ENCODE measurements around the gene AUP1. TPM values are rescaled to one million over a fixed set of nuclear protein-coding genes. Genes with fewer than 3 reads are reported as not detected.
A peak's percentile ranks its signal among the peaks of the same experiment; 100 is the strongest.

Gene AUP1
- total RNA-seq, 3 donors from 2014 or later: 108 to 130 (median 128) TPM

- H3K27me3 ChIP-seq: no peaks in the 10 kb centered on the region
- H3K4me1 ChIP-seq: peaks cover 0 to 18% of the 10 kb centered on the region in 2 donors
- DNase-seq (ENCODE audit: low spot score in 2 of 2): no peak
- peak overlapping the region; percentile 90 to 92 for H3K27ac ChIP-seq
- no peaks in the 10 kb centered on the region for H3K36me3 ChIP-seq
- intact Hi-C loops (cut with DNase I; ENCODE audit: low total_unique reads): no loop called here
- H3K9me3 ChIP-seq: no peaks in the 10 kb centered on the region
- TF ChIP-seq POLR2AphosphoS5 (IDR thresholded peaks at IDR 0.05) (no peak), CTCF (IDR thresholded peaks at IDR 0.05) (no peak), POLR2A (IDR thresholded peaks at IDR 0.05) (no peak)
- peak overlapping the region; percentile 75 to 92 (median 77) for H3K4me3 ChIP-seq
These were observed 728 bp downstream of the AUP1 start for GRCh38 chr2:74528600-74529356.

GRCh38 chr2:74527741-74528140, 1.8 kb downstream of the AUP1 start:
- H3K27me3 ChIP-seq: no peaks in the 10 kb centered on the region
- DNase-seq (ENCODE audit: low spot score in 2 of 2): no peak
- TF ChIP-seq POLR2A (IDR thresholded peaks at IDR 0.05): no peak
- TF ChIP-seq CTCF (IDR thresholded peaks at IDR 0.05): no peak
- TF ChIP-seq POLR2AphosphoS5 (IDR thresholded peaks at IDR 0.05): no peak
- intact Hi-C loops (cut with DNase I; ENCODE audit: low total_unique reads): no loop called here
- no peak overlapping the region for H3K27ac ChIP-seq
- peaks cover 0 to 18% of the 10 kb centered on the region in 2 donors for H3K4me1 ChIP-seq
- H3K9me3 ChIP-seq: no peaks in the 10 kb centered on the region
- no peak overlapping the region for H3K4me3 ChIP-seq
- H3K36me3 ChIP-seq: no peaks in the 10 kb centered on the region

- no peaks in the 10 kb centered on the region for H3K9me3 ChIP-seq
- intact Hi-C loops (cut with DNase I; ENCODE audit: low total_unique reads): no loop called here
- TF ChIP-seq POLR2AphosphoS5 (IDR thresholded peaks at IDR 0.05) (no peak), POLR2A (IDR thresholded peaks at IDR 0.05) (no peak), CTCF (IDR thresholded peaks at IDR 0.05) (no peak)
- no peak overlapping the region for H3K4me3 ChIP-seq
- peaks cover 0 to 18% of the 10 kb centered on the region in 2 donors for H3K4me1 ChIP-seq
- no peaks in the 10 kb centered on the region for H3K27me3 ChIP-seq
- H3K36me3 ChIP-seq: no peaks in the 10 kb centered on the region
- H3K27ac ChIP-seq: no peak overlapping the region
- no peak for DNase-seq (ENCODE audit: low spot score in 2 of 2)
These were observed 2.8 kb downstream of the AUP1 start for GRCh38 chr2:74526649-74527230.

DNA sequence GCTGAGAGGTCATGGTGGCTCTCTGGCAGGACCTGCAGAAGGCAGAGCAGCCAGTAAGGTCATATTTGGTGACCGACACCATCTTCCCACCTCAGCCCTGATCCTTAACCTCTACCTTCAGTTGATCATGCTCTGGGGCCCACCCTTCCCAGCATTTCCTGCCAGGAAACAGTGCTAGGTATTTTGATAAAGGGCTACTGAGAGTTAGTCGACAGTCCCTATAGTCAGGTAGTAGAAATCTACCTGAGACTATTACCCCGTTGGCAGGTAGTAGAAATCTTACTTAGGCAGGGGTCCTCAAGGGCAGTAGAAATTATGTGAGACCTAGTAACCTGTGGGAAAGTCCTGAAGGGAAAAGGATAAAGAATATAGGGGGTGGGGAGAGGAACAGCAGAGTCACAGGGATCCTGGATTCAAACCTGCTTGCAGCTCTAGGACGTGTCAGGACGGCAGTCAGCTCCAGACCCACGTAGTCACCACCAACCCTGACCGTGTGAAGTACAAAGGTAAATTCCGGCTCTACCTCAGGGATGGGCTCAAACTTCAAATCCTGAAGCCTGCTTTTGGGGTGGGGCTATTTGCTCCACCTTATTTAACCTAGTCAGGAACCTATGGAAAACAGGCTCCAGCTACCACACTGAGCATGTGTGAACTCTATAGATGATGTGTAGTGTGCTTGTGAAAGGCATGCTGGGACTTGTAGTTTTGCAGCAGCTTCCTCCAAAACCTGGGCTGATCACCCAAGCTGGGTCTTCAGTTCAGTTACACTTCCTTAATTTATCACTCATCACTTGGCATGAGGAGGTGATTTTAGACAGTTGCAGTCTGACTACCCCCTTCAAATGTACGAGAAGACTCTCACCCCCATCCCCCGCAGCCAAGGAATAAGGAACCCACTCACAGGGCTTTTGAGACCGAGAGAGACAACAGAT, 3.5 kb downstream of the AUP1 start, which contains the start of gene DQX1:
Gene DQX1 (minus strand): TSS at position 515 of the 932 bp plus-strand sequence. CDS start 502 bp downstream, at position 13.
- Histone ChIP-seq H3K4me3 (no peak within 1 kb of the TSS), H3K27me3 (peaks cover 0 to 2% of the 10 kb centered on the region in 2 donors), H3K9me3 (no peaks in the 10 kb centered on the region), H3K36me3 (no peaks in the 10 kb centered on the region), H3K4me1 (peaks cover 0 to 12% of the 10 kb centered on the region in 2 donors), H3K27ac (no peak within 1 kb of the TSS)
- intact Hi-C loops (cut with DNase I; ENCODE audit: low total_unique reads): no loop called here
- DNase-seq (ENCODE audit: low spot score in 2 of 2): no peak
- TF ChIP-seq POLR2A (IDR thresholded peaks at IDR 0.05): no peak
- TF ChIP-seq CTCF (IDR thresholded peaks at IDR 0.05): no peak
- no peak for TF ChIP-seq POLR2AphosphoS5 (IDR thresholded peaks at IDR 0.05)

Data from breast epithelium (tissue), 4 donors.